ENCODE results near the gene KCNJ2. TPM values are rescaled to one million over a fixed set of nuclear protein-coding genes. Genes with fewer than 3 reads are reported as not detected.

The KCNJ2 gene
- total RNA-seq (1 to 10 TPM in 3 of 4 donors, under 1 TPM in 1; 0.81 to 2.5 (median 2.1) TPM), polyA plus RNA-seq (1 to 10 TPM in 1 of 3 donors, under 1 TPM in 2; 0.60 to 2.4 (median 0.92) TPM)

DNA sequence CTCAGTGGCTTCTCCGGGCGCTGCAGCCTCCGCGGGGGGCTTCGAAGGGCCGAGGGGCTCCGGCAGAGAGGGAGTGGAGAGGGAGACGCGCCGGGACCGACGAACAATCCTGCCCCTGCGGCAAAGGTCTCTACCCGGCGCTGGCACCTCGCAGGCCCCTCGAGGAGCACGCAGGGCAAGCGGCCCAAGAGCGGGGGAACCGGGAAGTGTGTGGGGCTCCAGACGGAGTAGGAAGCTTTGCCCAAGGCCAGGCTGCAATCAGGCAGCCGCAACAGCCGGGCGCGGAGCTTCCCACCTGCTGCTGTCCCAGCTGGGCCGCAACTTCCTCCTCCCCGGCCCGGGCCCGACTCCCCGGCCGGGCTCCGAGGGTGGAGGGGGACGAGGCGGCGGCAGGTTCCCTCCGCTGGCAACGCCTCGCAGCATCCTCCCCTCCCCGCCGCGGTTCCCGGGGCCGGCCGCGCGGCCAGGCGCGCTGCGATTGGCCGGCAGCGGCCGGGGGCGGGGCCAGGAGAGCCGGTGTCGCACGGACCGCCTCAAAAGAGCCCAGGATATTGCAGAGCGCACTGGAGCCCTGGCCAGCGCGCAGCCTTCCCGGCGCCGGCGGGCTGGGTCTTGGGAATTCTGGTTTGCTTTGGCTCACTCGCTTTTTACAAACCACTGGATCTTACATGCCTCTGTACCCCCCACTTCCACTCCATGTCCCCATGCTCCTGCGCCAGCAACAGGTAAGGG is at the start of gene KCNJ2:
Gene KCNJ2, plus strand, starts transcription at position 556 of the 732 bp plus-strand sequence. CDS start 5,508 bp downstream, outside the sequence.
- peak within 1 kb of the TSS; percentile 45 to 68 (median 63) for H3K4me3 ChIP-seq
- TF ChIP-seq POLR2AphosphoS5 (IDR thresholded peaks at IDR 0.05) = peak; percentile 45 to 89 (median 81)
- TF ChIP-seq, protein P1, sequence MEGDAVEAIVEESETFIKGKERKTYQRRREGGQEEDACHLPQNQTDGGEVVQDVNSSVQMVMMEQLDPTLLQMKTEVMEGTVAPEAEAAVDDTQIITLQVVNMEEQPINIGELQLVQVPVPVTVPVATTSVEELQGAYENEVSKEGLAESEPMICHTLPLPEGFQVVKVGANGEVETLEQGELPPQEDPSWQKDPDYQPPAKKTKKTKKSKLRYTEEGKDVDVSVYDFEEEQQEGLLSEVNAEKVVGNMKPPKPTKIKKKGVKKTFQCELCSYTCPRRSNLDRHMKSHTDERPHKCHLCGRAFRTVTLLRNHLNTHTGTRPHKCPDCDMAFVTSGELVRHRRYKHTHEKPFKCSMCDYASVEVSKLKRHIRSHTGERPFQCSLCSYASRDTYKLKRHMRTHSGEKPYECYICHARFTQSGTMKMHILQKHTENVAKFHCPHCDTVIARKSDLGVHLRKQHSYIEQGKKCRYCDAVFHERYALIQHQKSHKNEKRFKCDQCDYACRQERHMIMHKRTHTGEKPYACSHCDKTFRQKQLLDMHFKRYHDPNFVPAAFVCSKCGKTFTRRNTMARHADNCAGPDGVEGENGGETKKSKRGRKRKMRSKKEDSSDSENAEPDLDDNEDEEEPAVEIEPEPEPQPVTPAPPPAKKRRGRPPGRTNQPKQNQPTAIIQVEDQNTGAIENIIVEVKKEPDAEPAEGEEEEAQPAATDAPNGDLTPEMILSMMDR (IDR thresholded peaks at IDR 0.05) = no peak
- TF ChIP-seq EP300 (IDR thresholded peaks at IDR 0.05) = no peak
- TF ChIP-seq POLR2A (IDR thresholded peaks at IDR 0.05) = peak; percentile 59 to 66
- 1% methylated on average over 67 of the region's 67 CpGs for WGBS, 2 donors
- intact Hi-C loops (cut with DNase I) = no loop called here
- peak within 1 kb of the TSS; percentile 81 to 88 (median 86) for H3K27ac ChIP-seq
- DNase-seq = peak; percentile 91
- H3K9me3 ChIP-seq = no peaks in the 10 kb centered on the region
- peaks cover 0 to 22% (median 13%) of the 10 kb centered on the region in 4 donors for H3K4me1 ChIP-seq
- H3K27me3 ChIP-seq = peaks cover 0 to 12% (median 6%) of the 10 kb centered on the region in 3 donors
- no peaks in the 10 kb centered on the region for H3K36me3 ChIP-seq

GRCh38 chr17:70119545-70119944 is 49.8 kb upstream of the KCNJ2 start:
- Histone ChIP-seq H3K36me3 (no peaks in the 10 kb centered on the region), H3K4me1 (peaks cover 0 to 8% (median 0%) of the 10 kb centered on the region in 4 donors), H3K9me3 (peaks cover 0 to 3% (median 1%) of the 10 kb centered on the region in 4 donors), H3K27me3 (no peaks in the 10 kb centered on the region), H3K4me3 (no peak overlapping the region), H3K27ac (no peak overlapping the region)
- 86 to 93% methylated on average over 1 of the region's 1 CpG for WGBS, 2 donors
- intact Hi-C loops (cut with DNase I) = no loop called here
- TF ChIP-seq, protein P1 (IDR thresholded peaks at IDR 0.05) = no peak
- no peak for DNase-seq

DNA sequence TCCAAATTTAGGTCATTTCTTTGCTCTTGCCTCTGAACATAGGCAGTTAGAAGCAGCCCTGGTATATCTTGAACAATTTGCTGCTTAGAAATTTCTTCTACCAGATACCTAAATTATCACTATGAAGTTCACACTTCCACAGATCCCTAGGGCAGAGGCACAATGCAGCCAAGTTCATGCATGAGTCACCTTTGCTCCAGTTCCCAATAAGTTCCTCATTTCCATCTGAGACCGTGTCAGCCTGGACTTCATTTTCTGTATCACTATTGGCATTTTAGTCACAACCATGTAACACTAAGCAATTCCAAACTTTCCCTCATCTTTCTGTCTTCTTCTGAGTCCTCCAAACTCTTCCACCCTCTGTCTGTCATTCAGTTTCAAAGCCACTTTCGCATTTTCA is 49.3 kb upstream of the KCNJ2 start:
- intact Hi-C loops (cut with DNase I) = no loop called here
- no peak for DNase-seq
- TF ChIP-seq, protein P1 (IDR thresholded peaks at IDR 0.05) = no peak
- TF ChIP-seq EP300 (IDR thresholded peaks at IDR 0.05) (no peak), POLR2A (IDR thresholded peaks at IDR 0.05) (no peak), POLR2AphosphoS5 (IDR thresholded peaks at IDR 0.05) (no peak)
- Histone ChIP-seq H3K4me3 (no peak overlapping the region), H3K27me3 (no peaks in the 10 kb centered on the region), H3K36me3 (no peaks in the 10 kb centered on the region), H3K4me1 (peaks cover 0 to 8% (median 0%) of the 10 kb centered on the region in 4 donors), H3K27ac (no peak overlapping the region), H3K9me3 (peaks cover 0 to 3% (median 1%) of the 10 kb centered on the region in 4 donors)
- 63 to 70% methylated on average over 2 of the region's 2 CpGs for WGBS, 2 donors

- no peak overlapping the region for H3K27ac ChIP-seq
- H3K36me3 ChIP-seq = no peaks in the 10 kb centered on the region
- intact Hi-C loops (cut with DNase I) = no loop called here
- H3K4me3 ChIP-seq = no peak overlapping the region
- peaks cover 0 to 3% (median 1%) of the 10 kb centered on the region in 4 donors for H3K9me3 ChIP-seq
- WGBS, 2 donors = 55 to 88% methylated on average over 4 of the region's 4 CpGs
- no peak for TF ChIP-seq EP300 (IDR thresholded peaks at IDR 0.05)
- TF ChIP-seq POLR2AphosphoS5 (IDR thresholded peaks at IDR 0.05) = no peak
- TF ChIP-seq, protein P1 (IDR thresholded peaks at IDR 0.05) = no peak
- TF ChIP-seq POLR2A (IDR thresholded peaks at IDR 0.05) = no peak
- H3K4me1 ChIP-seq = peaks cover 0 to 5% (median 0%) of the 10 kb centered on the region in 4 donors
- no peak for DNase-seq
- H3K27me3 ChIP-seq = no peaks in the 10 kb centered on the region
These were observed 48.9 kb upstream of the KCNJ2 start for GRCh38 chr17:70120425-70120824.
